H1 (cell line): ENCODE results near the gene GSTO1. TPM values are rescaled to one million over a fixed set of nuclear protein-coding genes. Genes with fewer than 3 reads are reported as not detected.
A peak's percentile ranks its signal among the peaks of the same experiment; 100 is the strongest.

Experiments used
- CTCF ChIA-PET: fragments of 300-600 bp; sonication (Branson Sonifier 250); formaldehyde crosslinking; loops from one replicate; lab custom pipeline; 2021; ENCODE audit not compliant: partially characterized antibody; lab: Charles Lee
- POLR2A ChIA-PET: fragments of 300-600 bp; sonication (Branson Sonifier 250); formaldehyde crosslinking; loops from one replicate; lab custom pipeline; 2021; ENCODE audit warnings: inconsistent platforms; ENCODE audit not compliant: partially characterized antibody; lab: Charles Lee
- DNase-seq, 2 experiments: peaks; one replicate each; pipeline versions ENCODE4 v3.0.0 to v3.0.0-alpha.2; 2010 to 2022; ENCODE audit warnings: low spot score in 2 of 2, low read depth in 1 of 2, mixed read lengths in 1 of 2
- FAIRE-seq: peaks from 2 replicates; lab custom pipeline; 2011; peaks lifted over from hg19 to GRCh38; lab: Jason Lieb, UNC
- H2AFZ ChIP-seq: 2 replicates; pipeline ENCODE4 v1.8.1; 2012; ENCODE audit warnings: low read length, inconsistent platforms
- H2AK5ac ChIP-seq: 2 replicates; pipeline ENCODE4 v1.6.1; 2013; ENCODE audit warnings: low read depth, low read length
- H2BK120ac ChIP-seq: replicated peaks from 2 replicates; pipeline ENCODE3; 2013; ENCODE audit warnings: low read depth, low read length, inconsistent platforms
- H2BK12ac ChIP-seq: 2 replicates; pipeline ENCODE4 v1.6.1; 2013; ENCODE audit warnings: low read depth, low read length
- H2BK15ac ChIP-seq: 2 replicates; pipeline ENCODE4 v1.6.1; 2013; ENCODE audit warnings: low read length
- H2BK20ac ChIP-seq: 2 replicates; pipeline ENCODE4 v1.6.1; 2013; ENCODE audit warnings: low read length
- H2BK5ac ChIP-seq: 2 replicates; pipeline ENCODE4 v1.6.1; 2013; ENCODE audit warnings: low read depth, low read length
- H3K14ac ChIP-seq: 2 replicates; pipeline ENCODE4 v1.6.1; 2013; ENCODE audit warnings: inconsistent platforms; ENCODE audit not compliant: insufficient read length
- H3K18ac ChIP-seq: 2 replicates; pipeline ENCODE4 v1.6.1; 2013; ENCODE audit warnings: low read length; ENCODE audit errors: extremely low read depth
- H3K23ac ChIP-seq: 2 replicates; pipeline ENCODE4 v1.6.1; 2013; ENCODE audit warnings: inconsistent platforms; ENCODE audit not compliant: insufficient read length
- H3K23me2 ChIP-seq: 2 replicates; pipeline ENCODE4 v1.6.1; 2013; ENCODE audit warnings: low read depth, low read length
- H3K27ac ChIP-seq: 2 replicates; pipeline ENCODE4 v1.6.1; 2011; ENCODE audit warnings: low read depth, low read length, inconsistent platforms
- H3K27me3 ChIP-seq, 4 experiments: replicated peaks in 1 of 4; 1 replicate in 1 of 4; 2 replicates in 3 of 4; pipeline versions ENCODE4 v1.6.1 to v1.8.1; 2011 to 2013; ENCODE audit warnings: low read length in 3 of 4, mild to moderate bottlenecking in 3 of 4, inconsistent platforms in 2 of 4, mixed read lengths in 2 of 4, moderate library complexity in 1 of 4; ENCODE audit not compliant: control insufficient read depth in 3 of 4, insufficient read depth in 3 of 4; ENCODE audit errors: extremely low read depth in 1 of 4
- H3K36me3 ChIP-seq, 4 experiments: 2 replicates each; pipeline versions ENCODE4 v1.6.1 to v1.8.1; 2011 to 2013; ENCODE audit warnings: mild to moderate bottlenecking in 4 of 4, low read length in 3 of 4, moderate library complexity in 2 of 4, control low read depth in 1 of 4, inconsistent platforms in 1 of 4; ENCODE audit not compliant: insufficient read depth in 4 of 4, control insufficient read depth in 2 of 4
- H3K4ac ChIP-seq: replicated peaks from 2 replicates; pipeline ENCODE3; 2013; ENCODE audit warnings: low read length, low read depth, mixed read lengths, inconsistent platforms; ENCODE audit not compliant: insufficient read length
- H3K4me1 ChIP-seq, 4 experiments: replicated peaks in 1 of 4; 1 replicate in 1 of 4; 2 replicates in 3 of 4; pipeline versions ENCODE4 v1.6.1 to v1.8.1; 2011 to 2013; ENCODE audit warnings: low read length in 3 of 4, inconsistent platforms in 2 of 4, mixed read lengths in 1 of 4; ENCODE audit not compliant: insufficient read depth in 4 of 4, control insufficient read depth in 3 of 4
- H3K4me2 ChIP-seq, 2 experiments: 2 replicates each; pipeline versions ENCODE4 v1.6.1 to v1.8.1; 2011 to 2013; ENCODE audit warnings: low read depth in 2 of 2, low read length in 2 of 2, control low read depth in 1 of 2, inconsistent platforms in 1 of 2, mild to moderate bottlenecking in 1 of 2; ENCODE audit not compliant: insufficient read depth in 1 of 2
- H3K4me3 ChIP-seq, 4 experiments: fragments of 200-600, 300-600 bp in 1 of 4; sonication (generic), shearing (Covaris generic), sonication (Bioruptor Twin) in 1 of 4; 2 replicates each; pipeline versions ENCODE4 v1.5.1 to v1.8.1; 2011 to 2016; ENCODE audit warnings: low read length in 4 of 4, low read depth in 3 of 4, control low read depth in 2 of 4, inconsistent platforms in 2 of 4, mild to moderate bottlenecking in 2 of 4, mixed read lengths in 1 of 4, moderate library complexity in 1 of 4; ENCODE audit not compliant: insufficient read depth in 2 of 4; ENCODE audit errors: extremely low read depth in 1 of 4
- H3K56ac ChIP-seq: replicated peaks from 2 replicates; pipeline ENCODE3; 2013; ENCODE audit warnings: low read depth, mild to moderate bottlenecking, mixed read lengths, low read length, inconsistent platforms; ENCODE audit not compliant: insufficient read length
- H3K79me1 ChIP-seq: 2 replicates; pipeline ENCODE4 v1.6.1; 2013; ENCODE audit warnings: low read depth, low read length, control low read depth
- H3K79me2 ChIP-seq, 2 experiments: 2 replicates each; pipeline versions ENCODE4 v1.6.1 to v1.8.1; 2012 to 2013; ENCODE audit warnings: low read length in 2 of 2, mild to moderate bottlenecking in 2 of 2, inconsistent platforms in 1 of 2; ENCODE audit not compliant: insufficient read depth in 2 of 2, control insufficient read depth in 1 of 2
- H3K9ac ChIP-seq, 4 experiments: replicated peaks in 1 of 4; 1 replicate in 1 of 4; 2 replicates in 3 of 4; pipeline versions ENCODE4 v1.6.1 to v1.8.1; 2011 to 2013; ENCODE audit warnings: low read depth in 3 of 4, low read length in 3 of 4, control low read depth in 2 of 4, mild to moderate bottlenecking in 2 of 4, moderate library complexity in 2 of 4, inconsistent platforms in 1 of 4; ENCODE audit errors: extremely low read depth in 1 of 4
- H3K9me3 ChIP-seq, 2 experiments: 2 replicates each; pipeline versions ENCODE4 v1.6.1 to v1.8.1; 2012 to 2013; ENCODE audit warnings: mild to moderate bottlenecking in 2 of 2, moderate library complexity in 2 of 2, control low read depth in 1 of 2, inconsistent platforms in 1 of 2, low read depth in 1 of 2, low read length in 1 of 2, mixed read lengths in 1 of 2; ENCODE audit not compliant: insufficient read depth in 2 of 2
- H4K20me1 ChIP-seq, 2 experiments: replicated peaks in 1 of 2; 2 replicates each; pipeline versions ENCODE3 to v1.8.1; 2011 to 2013; ENCODE audit warnings: inconsistent platforms in 2 of 2, low read length in 2 of 2, mild to moderate bottlenecking in 1 of 2; ENCODE audit not compliant: insufficient read depth in 2 of 2, control insufficient read depth in 1 of 2
- H4K5ac ChIP-seq: 2 replicates; pipeline ENCODE4 v1.6.1; 2013; ENCODE audit warnings: low read length, low read depth, mixed read lengths, inconsistent platforms; ENCODE audit not compliant: insufficient read length
- H4K8ac ChIP-seq: 2 replicates; pipeline ENCODE4 v1.8.0; 2013; ENCODE audit warnings: mild to moderate bottlenecking, moderate library complexity, low read length, inconsistent platforms; ENCODE audit not compliant: insufficient read depth; ENCODE audit errors: extremely low read depth
- H4K91ac ChIP-seq: replicated peaks from 2 replicates; pipeline ENCODE3; 2013; ENCODE audit warnings: low read length, mixed read lengths, inconsistent platforms; ENCODE audit not compliant: insufficient read length
- BACH1 ChIP-seq: IDR thresholded peaks from 2 replicates; pipeline ENCODE4 v1.6.1; 2012; ENCODE audit warnings: low read length, improper control_type of control experiment
- E2F6 ChIP-seq: IDR thresholded peaks from 2 replicates; pipeline ENCODE4 v1.6.1; 2012; ENCODE audit warnings: inconsistent platforms
- EGR1 ChIP-seq: IDR thresholded peaks from 2 replicates; pipeline ENCODE4 v1.6.1; 2011; ENCODE audit warnings: low read depth, low read length, borderline replicate concordance
- GABPA ChIP-seq: IDR thresholded peaks from 2 replicates; pipeline ENCODE4 v1.6.1; 2011; ENCODE audit warnings: mild to moderate bottlenecking, low read length, moderate library complexity, borderline replicate concordance; ENCODE audit not compliant: insufficient read depth
- GTF2F1 ChIP-seq: IDR thresholded peaks from 2 replicates; pipeline ENCODE4 v1.6.1; 2012; ENCODE audit warnings: low read depth, low read length, improper control_type of control experiment, borderline replicate concordance
- KDM1A ChIP-seq: fragments of 200-600, 300-600 bp; sonication (generic); IDR thresholded peaks from 2 replicates; pipeline ENCODE4 v1.7.1; 2016; ENCODE audit warnings: mild to moderate bottlenecking, low read length, borderline replicate concordance
- MAFK ChIP-seq: IDR thresholded peaks from 2 replicates; pipeline ENCODE4 v1.6.1; 2012; ENCODE audit warnings: low read depth, mild to moderate bottlenecking, improper control_type of control experiment, low read length
- NANOG ChIP-seq: IDR thresholded peaks from 2 replicates; pipeline ENCODE4 v1.6.1; 2011; ENCODE audit warnings: low read length, low read depth, mild to moderate bottlenecking, inconsistent platforms; ENCODE audit not compliant: insufficient read depth, poor library complexity, severe bottlenecking
- PHF8 ChIP-seq: fragments of 200-600 bp; sonication (generic); conservative IDR thresholded peaks from 2 replicates; pipeline ENCODE4 v1.7.1; 2012; ENCODE audit warnings: low read depth, mild to moderate bottlenecking, inconsistent platforms, low read length, moderate library complexity
- RAD21 ChIP-seq, 2 experiments: IDR thresholded peaks in 1 of 2; conservative IDR thresholded peaks in 1 of 2; 2 replicates each; pipeline ENCODE4 v1.6.1; 2011; ENCODE audit warnings: low read depth in 2 of 2, low read length in 2 of 2, improper control_type of control experiment in 1 of 2, inconsistent platforms in 1 of 2, mild to moderate bottlenecking in 1 of 2, moderate library complexity in 1 of 2
- SIX5 ChIP-seq: IDR thresholded peaks from 2 replicates; pipeline ENCODE4 v1.6.1; 2011; ENCODE audit warnings: mild to moderate bottlenecking, low read depth, low read length
- SP2 ChIP-seq: IDR thresholded peaks from 2 replicates; pipeline ENCODE4 v1.6.1; 2012; ENCODE audit warnings: mild to moderate bottlenecking, low read length, inconsistent platforms
- TBP ChIP-seq: IDR thresholded peaks from 2 replicates; pipeline ENCODE4 v1.6.1; 2011; ENCODE audit warnings: low read depth, low read length, improper control_type of control experiment
- WGBS, 2 experiments: shearing (Covaris generic) in 1 of 2; methylation state at CpG; one replicate each; pipeline versions ENCODE4 v1.1.6 to v1.1.7; 2013 to 2015; ENCODE audit warnings: low lambda C conversion rate in 2 of 2, mixed read lengths in 2 of 2, inconsistent platforms in 1 of 2, low coverage in 1 of 2, missing lambda C conversion rate in 1 of 2; ENCODE audit not compliant: insufficient replicate concordance in 2 of 2, insufficient coverage in 1 of 2, insufficient read length in 1 of 2; ENCODE audit errors: extremely low coverage in 1 of 2, missing lambda C conversion rate in 1 of 2; 5-methylcytosine and 5-hydroxymethylcytosine counted together
- polyA plus RNA-seq, 7 experiments: library from polyadenylated mRNA; depleted of rRNA in 3 of 7; stranded (reverse) in 5 of 7; unstranded in 2 of 7; fragments of >200 nt in 5 of 7; fragments of 200-250 nt in 2 of 7; gene quantifications; 1 replicate in 5 of 7; 2 replicates in 1 of 7; 4 replicates in 1 of 7; pipeline versions ENCODE4 v1.2.1 to v1.2.3, GENCODE V29; 2011 to 2013; ENCODE audit warnings: missing spikeins in 2 of 7, mixed read lengths in 2 of 7
- total RNA-seq: library from RNA; stranded (reverse); fragmentation: NEBNext Ultra II Directional; extraction: Animal tissue kit (Norgen Biotek cat#: 25700); gene quantifications from 2 replicates; pipeline ENCODE4 v1.2.1, GENCODE V29; 2021

GSTO1 gene
- total and polyA plus RNA-seq, 2 of the 8 experiments (the other 6 are each of a cell fraction or from before 2014, with no cell fraction given): 22.4 to 32.5 TPM

- POLR2A ChIA-PET: interaction anchor here (0.6 to 3.2 kb wide), 7 partner anchors 9 to 48 kb away, joined by 3 to 23 read pairs (median 5); partner anchors contain the start of genes CFAP58 and ITPRIP
- no peak for FAIRE-seq
- TF ChIP-seq KDM1A: no peak
- TF ChIP-seq SP2: no peak
- TF ChIP-seq MAFK: no peak
- no peak for TF ChIP-seq SIX5
- no peak for TF ChIP-seq NANOG
- TF ChIP-seq EGR1: no peak
- no peak for TF ChIP-seq TBP
- TF ChIP-seq BACH1: no peak
- TF ChIP-seq RAD21 (IDR thresholded peaks at IDR 0.05 in 1 of 2, conservative IDR thresholded peaks at IDR 0.05 in 1 of 2; ENCODE audit: low read depth in 2 of 2, low read length in 2 of 2): no peak
- no peak for TF ChIP-seq E2F6
- TF ChIP-seq GTF2F1: no peak
- no peak for TF ChIP-seq PHF8
- no peak for TF ChIP-seq GABPA
These were observed 50.2 kb downstream of the GSTO1 start for GRCh38 chr10:104304927-104305326.

More at GRCh38 chr10:104304927-104305326, 50.2 kb downstream of the GSTO1 start:
- Histone ChIP-seq H3K27ac (no peak overlapping the region), H2AK5ac (no peak overlapping the region), H3K4me2 (no peak overlapping the region), H3K56ac (no peak overlapping the region), H2BK15ac (peak overlapping the region; percentile 65; the same call in 1 of the 2 replicates), H4K5ac (no peak overlapping the region), H3K79me2 (no peaks in the 10 kb centered on the region), H4K8ac (no peak overlapping the region), H3K79me1 (no peaks in the 10 kb centered on the region), H3K4me3 (no peak overlapping the region), H3K18ac (no peak overlapping the region), H3K27me3 (no peaks in the 10 kb centered on the region), H4K91ac (no peak overlapping the region), H3K4me1 (peaks cover 0 to 7% (median 3%) of the 10 kb centered on the region in 4 experiments; a peak in 3 of 7 replicates), H2BK5ac (no peak overlapping the region), H3K9me3 (peaks cover 12 to 14% of the 10 kb centered on the region in 2 experiments), H3K4ac (no peak overlapping the region), H3K23ac (no peak overlapping the region), H4K20me1 (no peaks in the 10 kb centered on the region), H3K36me3 (no peaks in the 10 kb centered on the region), H3K23me2 (no peaks in the 10 kb centered on the region), H2BK120ac (no peak overlapping the region), H3K9ac (no peak overlapping the region), H2BK12ac (no peak overlapping the region), H3K14ac (no peak overlapping the region), H2BK20ac (no peak overlapping the region), H2AFZ (no peak overlapping the region)
- DNase-seq: no peak
- CTCF ChIA-PET: interaction anchor here (0.8 to 14.8 kb wide), 19 partner anchors 11 to 317 kb away, joined by 3 to 331 read pairs (median 4); partner anchors contain the start of genes CFAP58 and ITPRIP
- 89% methylated on average over 8 of the region's 8 CpGs; no CpG with 5 or more reads in 1 of the 2 experiments for WGBS, 2 experiments
